HG03565 (cell line): Measurements from ENCODE around the gene C2orf80.
"Not testable (repeated sequence)": the region's sequence is repeated elsewhere in the genome, so short reads cannot be mapped to it uniquely, and the experiment has no call there.

Experiments
- ATAC-seq: cut with Tn5 transposase; IDR thresholded peaks from one replicate; pipeline ENCODE4 v1.9.1; 2021; ENCODE audit warnings: mild to moderate bottlenecking, moderate library complexity; ENCODE audit not compliant: unreplicated experiment

The C2orf80 gene

GRCh38 chr2:208136716-208137094 is 53.1 kb downstream of the C2orf80 start:
- no peak for ATAC-seq

GRCh38 chr2:208135794-208136715 is 53.8 kb downstream of the C2orf80 start:
- no peak for ATAC-seq

GRCh38 chr2:208134928-208135586 is 54.8 kb downstream of the C2orf80 start:
- ATAC-seq: no peak

- ATAC-seq: no peak
These were observed 59.1 kb downstream of the C2orf80 start for GRCh38 chr2:208130712-208131110.

- ATAC-seq: no peak
These were observed 59.8 kb downstream of the C2orf80 start, which contains the start of gene CRYGC for GRCh38 chr2:208129744-208130711. Gene CRYGC, minus strand, starts transcription at chr2:208129828. Its CDS starts 36 bp downstream, at chr2:208129792.

GRCh38 chr2:208128136-208128535 is 61.7 kb downstream of the C2orf80 start:
- ATAC-seq: no peak

- ATAC-seq: no peak
These were observed 62.7 kb downstream of the C2orf80 start for GRCh38 chr2:208127090-208127489.

- ATAC-seq: no peak
These were observed 64.6 kb downstream of the C2orf80 start for GRCh38 chr2:208125251-208125650.

- ATAC-seq: not testable (repeated sequence)
These were observed 65.7 kb downstream of the C2orf80 start, which contains the start of gene CRYGD for GRCh38 chr2:208124013-208124715. Gene CRYGD, minus strand, starts transcription at chr2:208124524. Its CDS starts 51 bp downstream, at chr2:208124473.

- no peak for ATAC-seq
These were observed 67.6 kb downstream of the C2orf80 start for GRCh38 chr2:208122248-208122647.

- no peak for ATAC-seq
These were observed 70.9 kb downstream of the C2orf80 start for GRCh38 chr2:208118918-208119317.

GRCh38 chr2:208117390-208117789 is 72.4 kb downstream of the C2orf80 start:
- ATAC-seq: not testable (repeated sequence)
